ENCODE data around the gene LHX3.
"Not testable (repeated sequence)": the region's sequence is repeated elsewhere in the genome, so short reads cannot be mapped to it uniquely, and the experiment has no call there.

LHX3 gene

GRCh38 chr9:136151848-136152542 is 52.9 kb downstream of the LHX3 start:
- DNase-seq = no peak

- DNase-seq = no peak
These were observed 53.6 kb downstream of the LHX3 start for GRCh38 chr9:136151214-136151804.

GRCh38 chr9:136150664-136151213 is 54.2 kb downstream of the LHX3 start:
- not testable (repeated sequence) for DNase-seq

- no peak for DNase-seq
These were observed 55.1 kb downstream of the LHX3 start for GRCh38 chr9:136149853-136150252.

GRCh38 chr9:136149337-136149736 is 55.6 kb downstream of the LHX3 start:
- no peak for DNase-seq

- no peak for DNase-seq
These were observed 56.2 kb downstream of the LHX3 start for GRCh38 chr9:136148766-136149165.

- DNase-seq = no peak
These were observed 56.8 kb downstream of the LHX3 start for GRCh38 chr9:136147890-136148714.

- no peak for DNase-seq
These were observed 57.7 kb downstream of the LHX3 start for GRCh38 chr9:136147038-136147889.

Measured in right forelimb (tissue), 1 donor.